ENCODE results near the gene HS6ST2. TPM values are rescaled to one million over a fixed set of nuclear protein-coding genes. Genes with fewer than 3 reads are reported as not detected.

The HS6ST2 gene
- total and polyA plus RNA-seq, 4 donors, result 11.4 to 73.1 (median 53.1) TPM

DNA sequence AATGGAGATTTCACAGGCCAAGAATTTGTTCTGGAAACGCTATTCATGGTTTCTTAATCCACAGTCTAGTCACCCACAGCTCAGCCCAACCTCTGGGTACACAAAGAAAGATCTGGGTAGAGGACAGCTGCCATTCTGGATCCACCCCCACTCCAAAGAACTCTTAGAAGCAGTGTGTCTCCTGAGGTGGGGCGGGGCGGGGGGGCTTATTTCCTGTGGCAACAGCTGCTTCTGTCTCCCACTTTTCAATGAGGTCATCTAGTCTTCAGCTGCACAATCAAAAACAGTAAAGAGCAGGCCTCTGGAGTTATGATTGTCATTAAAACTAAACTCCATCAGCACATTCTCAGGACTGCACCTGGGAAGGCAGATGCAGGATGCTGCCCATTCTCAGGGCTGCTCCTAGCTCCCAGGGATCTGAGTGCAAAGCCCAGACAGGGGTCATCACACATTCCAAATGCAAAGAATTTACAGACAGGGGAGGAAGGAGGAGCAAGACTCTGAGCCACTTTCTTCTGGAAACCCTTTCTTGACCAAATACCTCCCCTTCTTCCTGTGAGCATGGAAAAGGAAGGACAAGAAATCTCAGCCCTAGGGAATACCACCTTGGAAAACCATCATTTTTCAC lies 207.3 kb downstream of the HS6ST2 start:
- Histone ChIP-seq H3K4me1 (ENCODE audit: control insufficient read depth, insufficient read depth, low read length) (peaks cover 3% of the 10 kb centered on the region), H3K27ac (ENCODE audit: low read depth, low read length) (no peak overlapping the region), H3K36me3 (ENCODE audit: control insufficient read depth, insufficient read depth, low read length) (no peaks in the 10 kb centered on the region), H3K27me3 (ENCODE audit: control insufficient read depth, insufficient read depth, low read length) (no peaks in the 10 kb centered on the region), H3K9me3 (ENCODE audit: control insufficient read depth, insufficient read depth, low read length) (no peaks in the 10 kb centered on the region), H3K4me3 (ENCODE audit: low read depth, low read length) (no peak overlapping the region)
- DNase-seq (ENCODE audit: low read depth in 4 of 6, low spot score in 6 of 6), result no peak
- WGBS (ENCODE audit: insufficient coverage), result 33% methylated on average over 1 of the region's 3 CpGs

DNA sequence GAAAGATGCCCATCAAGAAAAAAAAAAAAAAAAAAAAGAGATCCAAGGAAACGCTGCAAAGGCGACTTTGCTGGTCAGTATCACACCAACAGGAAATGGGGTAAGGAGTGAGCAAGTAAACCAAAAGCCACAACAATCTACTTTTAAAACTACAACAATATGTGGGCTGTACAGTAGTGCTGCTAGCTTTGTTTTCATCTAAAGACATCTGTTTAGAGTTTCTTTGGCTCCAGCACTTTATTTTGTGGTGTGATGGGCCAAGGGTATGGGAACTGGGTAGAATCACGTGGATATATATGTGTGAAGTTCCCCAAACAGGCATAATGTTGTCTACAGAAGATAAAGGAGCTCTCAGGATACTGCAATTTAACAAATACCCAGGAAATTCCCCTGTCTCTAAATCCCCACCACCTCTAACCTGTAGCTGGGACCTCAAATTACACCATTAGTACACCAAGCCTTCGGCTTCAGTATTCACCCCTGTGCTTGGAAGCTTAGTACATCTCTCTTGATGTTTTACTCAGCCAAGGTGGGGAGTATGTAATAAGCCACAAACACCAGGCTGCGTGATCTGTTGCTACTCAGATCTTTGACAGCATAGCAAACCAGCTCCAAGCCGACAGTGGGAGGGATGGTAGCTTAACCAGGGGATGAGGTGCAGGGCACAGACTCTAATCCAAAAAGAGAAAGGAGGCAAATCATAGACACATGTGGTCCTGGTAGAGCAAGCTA lies 207.9 kb downstream of the HS6ST2 start:
- no peak overlapping the region for H3K27ac ChIP-seq (ENCODE audit: low read depth, low read length)
- no peaks in the 10 kb centered on the region for H3K9me3 ChIP-seq (ENCODE audit: control insufficient read depth, insufficient read depth, low read length)
- H3K36me3 ChIP-seq (ENCODE audit: control insufficient read depth, insufficient read depth, low read length), result no peaks in the 10 kb centered on the region
- no peaks in the 10 kb centered on the region for H3K27me3 ChIP-seq (ENCODE audit: control insufficient read depth, insufficient read depth, low read length)
- DNase-seq (ENCODE audit: low read depth in 4 of 6, low spot score in 6 of 6), result no peak
- WGBS (ENCODE audit: insufficient coverage), result 100% methylated on average over 1 of the region's 6 CpGs
- H3K4me1 ChIP-seq (ENCODE audit: control insufficient read depth, insufficient read depth, low read length), result peaks cover 3% of the 10 kb centered on the region
- H3K4me3 ChIP-seq (ENCODE audit: low read depth, low read length), result no peak overlapping the region

DNA sequence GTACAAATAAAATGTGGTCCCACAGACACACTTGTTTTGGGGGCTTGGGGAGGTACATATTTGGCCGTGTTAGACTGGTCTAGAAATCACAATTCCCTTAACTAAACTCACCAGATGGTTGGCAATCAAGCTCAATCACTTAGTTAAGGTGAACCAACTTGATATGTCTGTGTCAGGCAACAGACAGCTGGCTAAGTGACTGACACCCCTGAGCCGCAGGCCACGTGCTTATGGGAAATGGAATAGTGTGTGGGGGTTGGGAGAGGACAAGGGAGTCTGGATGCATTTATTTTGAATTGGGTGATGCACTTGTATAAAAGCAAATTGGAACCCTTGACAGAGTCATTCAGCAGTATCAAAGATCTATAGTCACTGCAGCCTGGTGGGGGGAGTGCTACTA lies 209.0 kb downstream of the HS6ST2 start:
- Histone ChIP-seq H3K27me3 (ENCODE audit: control insufficient read depth, insufficient read depth, low read length) (no peaks in the 10 kb centered on the region), H3K4me1 (ENCODE audit: control insufficient read depth, insufficient read depth, low read length) (peaks cover 3% of the 10 kb centered on the region), H3K36me3 (ENCODE audit: control insufficient read depth, insufficient read depth, low read length) (no peaks in the 10 kb centered on the region), H3K4me3 (ENCODE audit: low read depth, low read length) (no peak overlapping the region), H3K9me3 (ENCODE audit: control insufficient read depth, insufficient read depth, low read length) (no peaks in the 10 kb centered on the region), H3K27ac (ENCODE audit: low read depth, low read length) (no peak overlapping the region)
- WGBS (ENCODE audit: insufficient coverage), result 36% methylated on average over 3 of the region's 3 CpGs
- peak in 2 of 6 donors; percentile 29 to 70 for DNase-seq (ENCODE audit: low read depth in 4 of 6, low spot score in 6 of 6)

DNA sequence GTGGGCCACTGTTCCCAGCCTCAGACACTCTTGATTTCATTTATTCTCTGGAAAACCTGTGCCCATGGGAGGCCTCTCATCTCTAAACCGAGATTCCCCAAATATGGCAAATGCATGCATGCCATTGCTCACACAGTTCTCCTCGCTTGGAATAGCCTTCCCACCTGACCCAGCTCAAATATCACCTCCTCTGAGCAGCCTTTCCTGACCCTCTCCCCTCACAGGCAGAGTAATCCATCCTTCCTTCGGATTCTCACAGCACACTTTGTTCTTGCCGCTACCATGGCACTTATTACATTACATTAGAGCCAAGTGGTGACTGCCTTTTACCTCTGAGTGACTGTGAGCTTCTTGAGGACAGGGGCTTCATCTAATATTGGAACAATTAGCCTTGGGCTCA lies 209.5 kb downstream of the HS6ST2 start:
- Histone ChIP-seq H3K4me1 (ENCODE audit: control insufficient read depth, insufficient read depth, low read length) (peaks cover 3% of the 10 kb centered on the region), H3K4me3 (ENCODE audit: low read depth, low read length) (no peak overlapping the region), H3K27ac (ENCODE audit: low read depth, low read length) (no peak overlapping the region), H3K27me3 (ENCODE audit: control insufficient read depth, insufficient read depth, low read length) (no peaks in the 10 kb centered on the region), H3K36me3 (ENCODE audit: control insufficient read depth, insufficient read depth, low read length) (no peaks in the 10 kb centered on the region), H3K9me3 (ENCODE audit: control insufficient read depth, insufficient read depth, low read length) (no peaks in the 10 kb centered on the region)
- 49% methylated on average over 2 of the region's 4 CpGs for WGBS (ENCODE audit: insufficient coverage)
- no peak for DNase-seq (ENCODE audit: low read depth in 4 of 6, low spot score in 6 of 6)

DNA sequence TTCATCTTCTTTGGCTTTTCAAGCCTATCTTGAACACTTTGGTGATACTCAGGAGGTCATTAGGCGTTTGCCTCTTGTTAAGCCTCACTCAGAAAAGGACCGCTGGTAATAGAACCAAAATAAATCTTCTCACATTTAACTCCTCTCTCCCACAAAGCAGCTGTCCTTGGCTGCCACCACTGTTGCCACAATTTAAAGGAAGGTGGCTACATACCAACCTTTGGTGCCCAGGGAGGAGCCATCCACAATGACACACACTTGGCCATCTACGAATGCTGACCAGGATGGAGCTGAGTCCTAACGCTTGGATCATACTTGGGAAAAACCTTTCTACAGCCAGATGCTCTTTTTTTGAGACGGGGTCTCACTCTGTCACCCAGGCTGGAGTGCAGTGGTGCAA lies 210.2 kb downstream of the HS6ST2 start:
- Histone ChIP-seq H3K4me3 (ENCODE audit: low read depth, low read length) (no peak overlapping the region), H3K27me3 (ENCODE audit: control insufficient read depth, insufficient read depth, low read length) (no peaks in the 10 kb centered on the region), H3K9me3 (ENCODE audit: control insufficient read depth, insufficient read depth, low read length) (no peaks in the 10 kb centered on the region), H3K4me1 (ENCODE audit: control insufficient read depth, insufficient read depth, low read length) (peaks cover 3% of the 10 kb centered on the region), H3K27ac (ENCODE audit: low read depth, low read length) (no peak overlapping the region), H3K36me3 (ENCODE audit: control insufficient read depth, insufficient read depth, low read length) (no peaks in the 10 kb centered on the region)
- WGBS (ENCODE audit: insufficient coverage), result 64% methylated on average over 5 of the region's 5 CpGs
- no peak for DNase-seq (ENCODE audit: low read depth in 4 of 6, low spot score in 6 of 6)

DNA sequence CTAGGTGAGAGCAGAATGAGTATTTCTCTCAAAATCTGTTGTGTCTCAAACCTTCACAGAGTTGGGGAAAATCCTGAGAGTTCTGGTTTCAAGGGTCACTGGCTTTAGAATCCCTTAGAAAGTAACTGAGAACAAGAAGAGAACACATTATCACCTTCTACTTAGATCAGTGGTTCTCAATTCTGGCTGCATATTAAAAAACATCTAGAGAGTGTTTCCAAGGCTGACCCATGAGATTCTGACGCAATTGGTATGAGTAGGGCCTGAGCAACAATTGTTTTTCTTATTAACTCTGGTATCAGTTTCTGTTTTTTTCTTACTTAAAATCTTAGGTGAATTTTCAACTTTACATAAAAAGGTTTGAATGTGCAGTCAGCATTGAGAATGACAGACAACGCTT lies 212.8 kb downstream of the HS6ST2 start:
- DNase-seq (ENCODE audit: low read depth in 4 of 6, low spot score in 6 of 6), result no peak
- WGBS (ENCODE audit: insufficient coverage), result 100% methylated on average over 1 of the region's 2 CpGs
- no peak overlapping the region for H3K4me3 ChIP-seq (ENCODE audit: low read depth, low read length)
- H3K4me1 ChIP-seq (ENCODE audit: control insufficient read depth, insufficient read depth, low read length), result no peaks in the 10 kb centered on the region
- H3K36me3 ChIP-seq (ENCODE audit: control insufficient read depth, insufficient read depth, low read length), result no peaks in the 10 kb centered on the region
- H3K27me3 ChIP-seq (ENCODE audit: control insufficient read depth, insufficient read depth, low read length), result peaks cover 4% of the 10 kb centered on the region
- no peaks in the 10 kb centered on the region for H3K9me3 ChIP-seq (ENCODE audit: control insufficient read depth, insufficient read depth, low read length)
- H3K27ac ChIP-seq (ENCODE audit: low read depth, low read length), result no peak overlapping the region

DNA sequence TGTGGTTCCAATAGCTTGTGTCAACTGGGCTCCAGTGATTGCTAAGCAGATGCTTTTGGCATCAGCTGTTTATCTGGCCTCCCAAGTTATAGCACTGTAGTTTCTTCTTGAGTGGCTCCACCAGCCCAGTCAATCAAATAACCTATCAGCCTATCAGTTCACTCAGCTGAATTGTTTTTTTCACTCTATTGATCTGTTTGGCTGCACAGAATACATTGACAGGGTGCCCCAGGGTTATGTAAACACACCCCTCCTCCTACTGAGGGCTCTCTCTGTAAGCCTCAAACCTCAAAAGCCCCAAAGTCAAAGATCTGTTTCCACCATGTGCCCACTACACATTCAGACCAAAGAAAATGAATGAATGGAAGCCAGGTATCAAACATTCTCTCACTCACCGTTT lies 214.0 kb downstream of the HS6ST2 start:
- no CpG with 5 or more reads among the region's 1 CpG for WGBS (ENCODE audit: insufficient coverage)
- DNase-seq (ENCODE audit: low read depth in 4 of 6, low spot score in 6 of 6), result no peak
- peaks cover 6% of the 10 kb centered on the region for H3K27me3 ChIP-seq (ENCODE audit: control insufficient read depth, insufficient read depth, low read length)
- H3K36me3 ChIP-seq (ENCODE audit: control insufficient read depth, insufficient read depth, low read length), result no peaks in the 10 kb centered on the region
- H3K4me3 ChIP-seq (ENCODE audit: low read depth, low read length), result no peak overlapping the region
- H3K4me1 ChIP-seq (ENCODE audit: control insufficient read depth, insufficient read depth, low read length), result no peaks in the 10 kb centered on the region
- no peaks in the 10 kb centered on the region for H3K9me3 ChIP-seq (ENCODE audit: control insufficient read depth, insufficient read depth, low read length)
- H3K27ac ChIP-seq (ENCODE audit: low read depth, low read length), result no peak overlapping the region

DNA sequence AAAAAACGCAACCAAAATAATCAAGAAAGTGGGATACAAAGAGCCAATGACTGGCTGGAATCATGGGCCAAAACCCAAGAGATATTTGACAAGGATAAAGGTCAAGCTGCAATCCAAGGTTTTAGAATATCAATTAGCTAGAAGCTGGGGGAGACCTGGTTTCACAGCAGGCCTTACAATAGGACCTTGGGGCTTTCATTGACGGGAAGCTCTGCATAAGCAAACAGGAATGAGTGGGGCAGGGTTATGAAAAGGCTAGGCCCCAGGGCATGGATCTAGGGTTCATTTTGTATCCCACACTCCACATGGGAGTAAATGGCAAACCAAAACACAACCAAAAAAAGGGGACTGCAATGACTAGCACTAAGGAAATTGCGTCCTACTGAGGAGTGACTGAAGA lies 215.3 kb downstream of the HS6ST2 start:
- no peak overlapping the region for H3K4me3 ChIP-seq (ENCODE audit: low read depth, low read length)
- no peak overlapping the region for H3K27ac ChIP-seq (ENCODE audit: low read depth, low read length)
- no peaks in the 10 kb centered on the region for H3K4me1 ChIP-seq (ENCODE audit: control insufficient read depth, insufficient read depth, low read length)
- H3K9me3 ChIP-seq (ENCODE audit: control insufficient read depth, insufficient read depth, low read length), result no peaks in the 10 kb centered on the region
- H3K27me3 ChIP-seq (ENCODE audit: control insufficient read depth, insufficient read depth, low read length), result peaks cover 9% of the 10 kb centered on the region
- WGBS (ENCODE audit: insufficient coverage), result 54% methylated on average over 2 of the region's 3 CpGs
- DNase-seq (ENCODE audit: low read depth in 4 of 6, low spot score in 6 of 6), result no peak
- no peaks in the 10 kb centered on the region for H3K36me3 ChIP-seq (ENCODE audit: control insufficient read depth, insufficient read depth, low read length)

DNA sequence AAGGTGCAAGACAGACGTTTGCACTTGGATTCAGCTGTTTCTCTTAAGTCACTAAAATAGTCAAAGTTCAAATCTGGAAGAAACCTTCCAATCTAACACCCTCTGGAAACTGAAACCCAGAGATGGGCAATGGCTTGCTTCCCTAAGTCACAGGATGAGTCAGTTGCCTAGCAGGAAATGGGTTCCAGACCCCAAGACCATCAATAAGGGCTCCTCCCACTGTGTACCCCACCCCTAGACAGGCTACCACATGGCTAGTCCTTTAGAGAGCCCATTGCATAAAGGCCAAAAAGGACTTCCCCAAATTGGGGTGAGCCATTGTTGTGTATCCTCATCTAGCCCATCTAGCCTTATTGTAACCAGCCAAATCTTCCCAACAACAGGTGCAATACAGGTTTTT lies 216.2 kb downstream of the HS6ST2 start:
- no peaks in the 10 kb centered on the region for H3K36me3 ChIP-seq (ENCODE audit: control insufficient read depth, insufficient read depth, low read length)
- no peak for DNase-seq (ENCODE audit: low read depth in 4 of 6, low spot score in 6 of 6)
- no peak overlapping the region for H3K27ac ChIP-seq (ENCODE audit: low read depth, low read length)
- H3K4me3 ChIP-seq (ENCODE audit: low read depth, low read length), result no peak overlapping the region
- H3K4me1 ChIP-seq (ENCODE audit: control insufficient read depth, insufficient read depth, low read length), result no peaks in the 10 kb centered on the region
- peaks cover 9% of the 10 kb centered on the region for H3K27me3 ChIP-seq (ENCODE audit: control insufficient read depth, insufficient read depth, low read length)
- no peaks in the 10 kb centered on the region for H3K9me3 ChIP-seq (ENCODE audit: control insufficient read depth, insufficient read depth, low read length)
- 0% methylated on average over 1 of the region's 1 CpG for WGBS (ENCODE audit: insufficient coverage)

DNA sequence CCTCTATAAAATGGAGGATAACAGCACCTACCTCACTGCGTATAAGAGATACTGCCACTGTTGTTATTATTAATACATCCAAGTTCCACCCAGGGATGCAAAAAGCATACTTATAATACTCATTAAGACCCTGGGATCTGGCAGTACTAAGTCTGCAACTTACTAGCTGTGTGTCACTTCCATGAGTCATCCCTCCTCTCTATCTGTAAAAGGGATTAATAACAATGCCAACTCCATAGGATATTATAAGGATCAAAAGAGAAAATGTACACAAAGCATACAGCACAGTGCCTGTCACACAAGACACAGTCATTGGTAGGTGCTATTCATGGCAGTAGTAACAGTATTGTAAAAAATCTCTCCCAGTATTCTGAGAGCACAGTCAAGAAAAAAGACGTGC lies 216.7 kb downstream of the HS6ST2 start:
- WGBS (ENCODE audit: insufficient coverage), result 43% methylated on average over 2 of the region's 2 CpGs
- Histone ChIP-seq H3K27ac (ENCODE audit: low read depth, low read length) (no peak overlapping the region), H3K36me3 (ENCODE audit: control insufficient read depth, insufficient read depth, low read length) (no peaks in the 10 kb centered on the region), H3K4me1 (ENCODE audit: control insufficient read depth, insufficient read depth, low read length) (no peaks in the 10 kb centered on the region), H3K4me3 (ENCODE audit: low read depth, low read length) (no peak overlapping the region), H3K9me3 (ENCODE audit: control insufficient read depth, insufficient read depth, low read length) (no peaks in the 10 kb centered on the region), H3K27me3 (ENCODE audit: control insufficient read depth, insufficient read depth, low read length) (peaks cover 9% of the 10 kb centered on the region)
- DNase-seq (ENCODE audit: low read depth in 4 of 6, low spot score in 6 of 6), result no peak
